ENCODE data around the gene IRAK2.

DNA sequence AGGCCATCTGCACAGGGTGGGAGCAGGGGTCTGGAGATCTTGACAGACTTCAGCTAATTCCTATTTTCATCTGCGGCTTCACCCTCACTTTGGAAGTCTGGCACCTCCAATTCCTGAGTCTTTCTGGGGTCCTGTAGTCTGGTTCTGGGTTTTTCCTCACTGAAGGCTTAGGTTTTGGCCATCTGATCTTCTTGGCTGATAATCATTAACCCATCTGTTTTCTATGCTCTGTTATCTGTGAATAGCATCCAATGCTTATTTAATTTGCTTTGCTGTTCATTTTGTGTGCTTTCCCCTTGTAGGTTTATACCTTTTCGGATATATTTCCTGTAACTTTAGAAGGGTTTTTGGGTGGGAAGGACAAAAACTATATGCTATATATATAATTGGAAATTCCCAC lies 101.1 kb downstream of the IRAK2 start:
- TF ChIP-seq POLR2AphosphoS5 (IDR thresholded peaks at IDR 0.05; ENCODE audit: low read depth, low read length) = no peak
- TF ChIP-seq, protein P1, sequence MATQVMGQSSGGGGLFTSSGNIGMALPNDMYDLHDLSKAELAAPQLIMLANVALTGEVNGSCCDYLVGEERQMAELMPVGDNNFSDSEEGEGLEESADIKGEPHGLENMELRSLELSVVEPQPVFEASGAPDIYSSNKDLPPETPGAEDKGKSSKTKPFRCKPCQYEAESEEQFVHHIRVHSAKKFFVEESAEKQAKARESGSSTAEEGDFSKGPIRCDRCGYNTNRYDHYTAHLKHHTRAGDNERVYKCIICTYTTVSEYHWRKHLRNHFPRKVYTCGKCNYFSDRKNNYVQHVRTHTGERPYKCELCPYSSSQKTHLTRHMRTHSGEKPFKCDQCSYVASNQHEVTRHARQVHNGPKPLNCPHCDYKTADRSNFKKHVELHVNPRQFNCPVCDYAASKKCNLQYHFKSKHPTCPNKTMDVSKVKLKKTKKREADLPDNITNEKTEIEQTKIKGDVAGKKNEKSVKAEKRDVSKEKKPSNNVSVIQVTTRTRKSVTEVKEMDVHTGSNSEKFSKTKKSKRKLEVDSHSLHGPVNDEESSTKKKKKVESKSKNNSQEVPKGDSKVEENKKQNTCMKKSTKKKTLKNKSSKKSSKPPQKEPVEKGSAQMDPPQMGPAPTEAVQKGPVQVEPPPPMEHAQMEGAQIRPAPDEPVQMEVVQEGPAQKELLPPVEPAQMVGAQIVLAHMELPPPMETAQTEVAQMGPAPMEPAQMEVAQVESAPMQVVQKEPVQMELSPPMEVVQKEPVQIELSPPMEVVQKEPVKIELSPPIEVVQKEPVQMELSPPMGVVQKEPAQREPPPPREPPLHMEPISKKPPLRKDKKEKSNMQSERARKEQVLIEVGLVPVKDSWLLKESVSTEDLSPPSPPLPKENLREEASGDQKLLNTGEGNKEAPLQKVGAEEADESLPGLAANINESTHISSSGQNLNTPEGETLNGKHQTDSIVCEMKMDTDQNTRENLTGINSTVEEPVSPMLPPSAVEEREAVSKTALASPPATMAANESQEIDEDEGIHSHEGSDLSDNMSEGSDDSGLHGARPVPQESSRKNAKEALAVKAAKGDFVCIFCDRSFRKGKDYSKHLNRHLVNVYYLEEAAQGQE (IDR thresholded peaks at IDR 0.05; ENCODE audit: insufficient read depth in 1 of 2, low read depth in 2 of 2, low read length in 2 of 2) = no peak
- no peak for TF ChIP-seq TAF1 (IDR thresholded peaks at IDR 0.05; ENCODE audit: borderline replicate concordance, insufficient read depth, low read length)
